Adrenal gland (tissue), 12 donors: ENCODE results near the gene SFXN3. TPM values are rescaled to one million over a fixed set of nuclear protein-coding genes. Genes with fewer than 3 reads are reported as not detected.

Experiments
- DNase-seq, 7 donors: peaks; one replicate each; pipeline ENCODE4 v3.0.0-alpha.2; 2019 to 2020
- H3K27ac ChIP-seq, 5 donors: fragments of 200-600 bp; sonication (generic) in 4 of 5; 1 replicate in 3 of 5; 2 replicates in 2 of 5; pipeline versions ENCODE4 v1.5.1 to v1.8.0; 2016 to 2020; ENCODE audit warnings: mild to moderate bottlenecking in 1 of 5
- H3K27me3 ChIP-seq: fragments of 200-600 bp; 2 replicates; pipeline ENCODE4 v1.8.0; 2021
- H3K36me3 ChIP-seq, 2 donors: fragments of 200-600 bp; replicated peaks in 1 of 2; 1 replicate in 1 of 2; 2 replicates in 1 of 2; pipeline versions ENCODE4 v1.5.1 to v1.8.0; 2018 to 2022
- H3K4me1 ChIP-seq, 2 donors: fragments of 200-600 bp; replicated peaks in 1 of 2; 1 replicate in 1 of 2; 2 replicates in 1 of 2; pipeline versions ENCODE4 v1.5.1 to v1.8.0; 2018 to 2021
- H3K4me3 ChIP-seq, 4 donors: fragments of 200-600 bp; sonication (generic) in 3 of 4; one replicate each; pipeline ENCODE4 v1.5.1; 2016 to 2018
- H3K9me3 ChIP-seq, 3 donors: fragments of 200-600 bp; sonication (generic) in 1 of 3; replicated peaks in 1 of 3; 1 replicate in 2 of 3; 2 replicates in 1 of 3; pipeline versions ENCODE4 v1.5.1 to v1.8.0; 2016 to 2021
- POLR2A ChIP-seq, 2 donors: fragments of 450-650 bp; IDR thresholded peaks; one replicate each; pipeline ENCODE4 v1.6.1; 2017; ENCODE audit warnings: antibody characterized with exemption in 2 of 2, mild to moderate bottlenecking in 2 of 2, moderate library complexity in 1 of 2
- WGBS, 4 donors: extraction: QIAGEN DNeasy Blood & Tissue Kit in 2 of 4; methylation state at CpG; one replicate each; pipeline versions ENCODE4 v1.1.5 to v1.1.7; 2013 to 2017; 5-methylcytosine and 5-hydroxymethylcytosine counted together
- intact Hi-C, 2 donors: fragments of 100-400 bp; cut with DNase I; formaldehyde crosslinking; loops; one replicate each; pipeline versions ENCODE4 v1.14.1 to v1.15.0; 2022 to 2023
- polyA plus RNA-seq, 3 donors: library from polyadenylated mRNA; stranded (reverse); fragments of 200-250 nt in 2 of 3; fragments of 350-450 nt in 1 of 3; fragmentation: Illumina TruSeq in 1 of 3; extraction: RNeasy Lipid Tissue Mini Kit (QIAGEN cat#74804) in 1 of 3; gene quantifications; one replicate each; pipeline ENCODE4 v1.2.3, GENCODE V29; 2013 to 2014
- total RNA-seq, 9 donors: library from RNA; depleted of rRNA in 4 of 9; stranded (reverse); fragments of >200 nt in 4 of 9; fragments of 120-200 nt in 1 of 9; fragmentation: NEBNext Ultra II Directional in 1 of 9; extraction: Animal tissue kit (Norgen Biotek cat#: 25700) in 1 of 9; gene quantifications; one replicate each; pipeline versions ENCODE4 v1.1.0 to v1.2.4, GENCODE V29; 2013 to 2023
- TF ChIP-seq, protein P1 (sequence below), 6 experiments: fragments of 450-650 bp in 4 of 6; fragments of 200-600 bp in 2 of 6; sonication (generic) in 1 of 6; IDR thresholded peaks; 1 replicate in 5 of 6; 2 replicates in 1 of 6; pipeline versions ENCODE4 v1.5.1 to v1.8.0; 2016 to 2021; ENCODE audit warnings: antibody characterized with exemption in 6 of 6, mild to moderate bottlenecking in 2 of 6, moderate library complexity in 1 of 6
- donor health status: healthy with polysubstance abuse.
- donor health status: Bipolar disorder and iron deficiency.
- donor health status: DM: yes; HTN: yes; CAD: no.
- donor health status: DM: no; HTN: no; CAD: no.
- donor health status: DM: no; HTN: no; CAD: no.
- donor health status: DM: yes; HTN: yes; CAD: no.

SFXN3 gene
- total and polyA plus RNA-seq, 12 donors, result 20.4 to 54.0 (median 31.0) TPM

DNA sequence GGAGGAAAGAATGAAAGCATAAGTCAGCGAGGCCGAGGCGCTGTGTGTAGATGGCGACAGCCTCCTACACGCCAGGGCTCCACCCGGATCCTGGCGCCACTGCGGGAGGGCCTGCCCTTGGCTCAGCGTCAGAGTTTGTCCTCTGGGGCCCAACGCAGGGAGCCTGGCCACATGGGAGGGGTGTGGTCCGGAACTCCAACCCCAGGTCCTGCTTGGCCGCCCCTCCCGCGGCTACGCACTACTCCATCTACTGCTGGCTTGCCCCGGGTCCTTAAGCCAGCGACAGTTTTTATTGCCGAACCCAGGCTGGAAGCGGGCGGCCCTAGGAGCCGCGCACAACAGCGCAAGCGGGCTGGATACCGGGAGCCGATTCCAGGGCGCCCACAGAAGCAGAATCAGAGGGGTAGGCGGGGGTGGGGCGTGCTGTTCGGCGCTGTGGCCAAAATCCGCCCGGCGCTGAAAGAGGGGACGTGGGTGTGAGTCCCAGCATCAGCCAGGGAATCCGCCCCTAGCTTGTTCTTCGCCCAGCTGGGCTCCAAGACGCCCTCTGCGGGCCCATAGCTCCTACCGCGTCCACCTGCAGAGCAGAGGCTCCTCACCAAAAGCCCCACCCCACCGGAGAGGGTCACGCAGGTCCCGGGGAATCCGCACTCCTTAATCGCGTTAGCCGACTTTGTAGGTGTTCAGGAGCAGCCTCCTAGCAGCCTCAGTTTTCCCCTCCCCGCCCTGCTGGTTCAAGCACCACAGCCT is 35.3 kb downstream of the SFXN3 start:
- DNase-seq, result peak in 6 of 7 donors; percentile 48 to 68 (median 54)
- TF ChIP-seq, protein P1, sequence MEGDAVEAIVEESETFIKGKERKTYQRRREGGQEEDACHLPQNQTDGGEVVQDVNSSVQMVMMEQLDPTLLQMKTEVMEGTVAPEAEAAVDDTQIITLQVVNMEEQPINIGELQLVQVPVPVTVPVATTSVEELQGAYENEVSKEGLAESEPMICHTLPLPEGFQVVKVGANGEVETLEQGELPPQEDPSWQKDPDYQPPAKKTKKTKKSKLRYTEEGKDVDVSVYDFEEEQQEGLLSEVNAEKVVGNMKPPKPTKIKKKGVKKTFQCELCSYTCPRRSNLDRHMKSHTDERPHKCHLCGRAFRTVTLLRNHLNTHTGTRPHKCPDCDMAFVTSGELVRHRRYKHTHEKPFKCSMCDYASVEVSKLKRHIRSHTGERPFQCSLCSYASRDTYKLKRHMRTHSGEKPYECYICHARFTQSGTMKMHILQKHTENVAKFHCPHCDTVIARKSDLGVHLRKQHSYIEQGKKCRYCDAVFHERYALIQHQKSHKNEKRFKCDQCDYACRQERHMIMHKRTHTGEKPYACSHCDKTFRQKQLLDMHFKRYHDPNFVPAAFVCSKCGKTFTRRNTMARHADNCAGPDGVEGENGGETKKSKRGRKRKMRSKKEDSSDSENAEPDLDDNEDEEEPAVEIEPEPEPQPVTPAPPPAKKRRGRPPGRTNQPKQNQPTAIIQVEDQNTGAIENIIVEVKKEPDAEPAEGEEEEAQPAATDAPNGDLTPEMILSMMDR (IDR thresholded peaks at IDR 0.05), result peak in 5 of 6 experiments; percentile 22 to 39 (median 33)
- TF ChIP-seq POLR2A (IDR thresholded peaks at IDR 0.05), result no peak
- Histone ChIP-seq H3K4me1 (peaks cover 15 to 37% of the 10 kb centered on the region in 2 donors), H3K9me3 (no peaks in the 10 kb centered on the region), H3K4me3 (peak overlapping the region in 2 of 4 donors; percentile 22 to 46), H3K27me3 (peaks cover 16% of the 10 kb centered on the region), H3K36me3 (no peaks in the 10 kb centered on the region), H3K27ac (peak overlapping the region in 1 of 5 donors; percentile 62)
- intact Hi-C loops, result no loop called here
- WGBS, 4 donors, result 1 to 8% (median 4%) methylated on average over 16 to 49 of the region's 49 CpGs

DNA sequence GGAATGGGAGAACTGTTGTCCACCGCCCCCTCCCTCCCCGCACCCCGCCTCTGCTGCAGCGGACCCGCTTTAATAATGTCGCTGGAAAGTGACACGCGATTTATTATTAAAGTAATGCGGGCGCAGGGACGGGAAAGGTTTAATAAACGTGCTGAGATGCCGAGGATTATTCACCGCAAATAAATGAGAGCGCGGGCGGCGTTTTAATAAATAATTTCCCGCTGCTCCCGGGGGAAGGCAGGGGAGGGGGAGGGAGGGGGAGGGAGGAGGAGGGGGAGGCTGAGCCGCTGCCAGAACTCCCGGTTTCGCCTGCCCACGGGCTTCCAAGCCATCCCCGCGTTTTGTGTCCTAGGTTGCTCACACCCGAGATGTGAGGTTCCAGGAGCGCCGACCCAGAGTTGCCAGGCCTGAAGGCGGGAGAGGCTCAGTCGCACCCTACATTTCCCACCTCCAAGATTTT is 35.9 kb downstream of the SFXN3 start:
- no peak overlapping the region for H3K27ac ChIP-seq
- 2 to 3% (median 2%) methylated on average over 30 to 31 of the region's 31 CpGs for WGBS, 4 donors
- H3K4me3 ChIP-seq, result peak overlapping the region in 2 of 4 donors; percentile 22 to 46
- intact Hi-C loops, result no loop called here
- no peaks in the 10 kb centered on the region for H3K9me3 ChIP-seq
- DNase-seq, result no peak
- no peaks in the 10 kb centered on the region for H3K36me3 ChIP-seq
- peaks cover 10 to 31% of the 10 kb centered on the region in 2 donors for H3K4me1 ChIP-seq
- H3K27me3 ChIP-seq, result peaks cover 16% of the 10 kb centered on the region
- TF ChIP-seq, protein P1 (IDR thresholded peaks at IDR 0.05), result no peak
- TF ChIP-seq POLR2A (IDR thresholded peaks at IDR 0.05), result no peak

DNA sequence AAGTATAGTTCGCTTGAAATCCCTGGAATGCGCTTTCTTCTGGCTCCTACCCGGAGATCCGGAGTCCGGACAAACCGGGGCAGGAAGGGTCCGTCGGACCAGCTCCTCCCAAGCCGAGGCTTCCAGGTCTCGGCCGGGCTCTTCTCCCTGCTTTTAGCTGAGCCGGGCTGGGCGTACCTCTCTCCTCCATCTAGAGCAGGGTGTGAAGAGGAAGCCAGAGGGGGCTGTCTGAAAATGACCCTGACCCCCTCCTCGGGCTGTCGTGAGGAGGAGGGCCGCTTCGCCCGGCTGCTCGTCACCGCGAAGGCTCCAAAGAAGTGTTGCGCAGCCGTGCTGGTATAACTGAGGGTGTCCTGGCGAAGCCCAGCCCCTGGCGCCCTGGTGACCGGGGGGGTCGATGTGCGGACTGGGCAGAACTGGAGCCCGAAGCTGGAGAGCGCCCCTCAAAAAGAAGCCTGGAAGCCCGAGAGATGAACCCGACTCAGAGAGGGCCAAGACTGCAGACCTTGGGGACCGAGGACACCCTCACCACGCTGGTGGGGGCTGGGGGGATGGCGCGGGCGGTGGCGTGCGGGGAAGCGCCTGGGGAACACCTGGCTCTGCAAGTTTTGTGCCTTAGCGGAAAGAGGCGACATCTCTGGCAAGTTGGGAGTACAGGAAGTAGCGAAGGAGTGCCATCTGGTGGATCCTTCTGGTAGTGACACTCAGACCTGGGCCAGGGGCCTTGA is 36.5 kb downstream of the SFXN3 start:
- Histone ChIP-seq H3K9me3 (no peaks in the 10 kb centered on the region), H3K36me3 (no peaks in the 10 kb centered on the region), H3K4me3 (peak overlapping the region in 3 of 4 donors; percentile 10 to 46 (median 28)), H3K27me3 (peaks cover 17% of the 10 kb centered on the region), H3K27ac (no peak overlapping the region), H3K4me1 (peaks cover 10 to 27% of the 10 kb centered on the region in 2 donors)
- WGBS, 4 donors, result 0 to 1% (median 0%) methylated on average over 8 to 43 of the region's 43 CpGs
- intact Hi-C loops, result no loop called here
- peak; percentile 74 to 92 (median 79) for DNase-seq
- TF ChIP-seq, protein P1 (IDR thresholded peaks at IDR 0.05), result peak; percentile 80 to 92 (median 90)
- TF ChIP-seq POLR2A (IDR thresholded peaks at IDR 0.05), result no peak

DNA sequence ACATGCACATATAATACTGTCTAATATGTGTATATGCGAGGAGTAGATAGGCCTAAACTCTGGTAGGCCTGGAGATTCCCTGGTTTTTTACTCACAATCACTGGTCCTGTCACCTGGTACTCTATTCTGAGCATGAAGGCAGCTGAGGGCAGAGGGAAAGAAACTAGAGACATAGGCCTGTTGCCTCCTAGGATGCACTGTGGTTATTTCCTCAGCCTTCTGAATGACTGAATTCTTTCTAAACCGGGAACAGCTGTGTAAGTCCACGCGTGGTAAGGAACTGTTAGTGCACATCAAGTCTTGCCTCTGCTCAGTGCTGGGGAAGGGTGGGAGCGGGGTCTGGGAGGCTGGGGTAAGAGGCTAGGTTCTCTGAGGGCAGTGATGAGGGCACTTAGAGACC is 38.4 kb downstream of the SFXN3 start:
- Histone ChIP-seq H3K4me3 (no peak overlapping the region), H3K27me3 (peaks cover 11% of the 10 kb centered on the region), H3K9me3 (no peaks in the 10 kb centered on the region), H3K4me1 (peaks cover 6 to 20% of the 10 kb centered on the region in 2 donors), H3K27ac (no peak overlapping the region), H3K36me3 (no peaks in the 10 kb centered on the region)
- intact Hi-C loops, result no loop called here
- TF ChIP-seq POLR2A (IDR thresholded peaks at IDR 0.05), result no peak
- TF ChIP-seq, protein P1 (IDR thresholded peaks at IDR 0.05), result no peak
- DNase-seq, result no peak
- 78 to 88% (median 83%) methylated on average over 4 to 5 of the region's 5 CpGs for WGBS, 4 donors
